Measurements from ENCODE around the gene GLYATL2.

The GLYATL2 gene

DNA sequence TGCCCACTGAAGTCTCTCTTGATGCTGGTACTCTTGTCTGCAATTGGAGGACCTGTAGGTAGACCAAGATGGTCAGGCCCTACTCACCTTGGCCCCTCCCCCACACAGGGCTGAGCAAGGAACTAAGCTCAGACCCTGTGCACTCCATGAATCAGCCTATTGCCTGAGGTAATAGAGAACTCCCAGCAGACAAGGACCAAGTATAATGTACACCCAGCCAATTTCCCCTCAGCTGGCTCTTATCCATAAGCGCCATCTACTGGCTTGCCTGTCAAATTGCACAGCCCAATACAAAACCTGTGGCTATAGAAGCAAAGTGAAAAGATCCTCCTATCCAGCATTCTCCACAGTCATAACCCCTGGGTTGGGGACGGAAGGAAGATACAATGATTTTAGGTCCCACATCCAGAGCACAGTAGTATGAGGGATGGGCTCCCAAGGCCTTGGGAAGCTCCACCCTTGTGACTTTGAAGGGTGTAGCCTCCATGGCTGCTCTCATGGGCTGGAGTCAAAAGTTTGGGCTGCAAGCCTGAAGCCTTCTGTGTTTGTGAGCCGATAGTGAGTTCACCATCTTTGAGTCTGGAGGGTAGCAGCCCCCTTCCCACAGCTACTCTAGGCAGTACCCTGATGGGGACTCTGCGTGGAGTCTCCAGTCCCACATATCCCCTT lies 56.0 kb downstream of the GLYATL2 start:
- TF ChIP-seq CTCF (IDR thresholded peaks at IDR 0.05; ENCODE audit: control extremely low read depth, extremely low read depth, low read depth, missing control alignments), result peak; percentile 87
- DNase-seq (ENCODE audit: extremely low spot score), result peak; percentile 44
- ChIA-PET POLR2A (no interaction called here), CTCF (interaction anchor here (0.7 to 2.5 kb wide), 46 partner anchors 8 to 965 kb away, joined by 3 to 28 read pairs (median 3); partner anchors contain the start of gene GLYATL2)

DNA sequence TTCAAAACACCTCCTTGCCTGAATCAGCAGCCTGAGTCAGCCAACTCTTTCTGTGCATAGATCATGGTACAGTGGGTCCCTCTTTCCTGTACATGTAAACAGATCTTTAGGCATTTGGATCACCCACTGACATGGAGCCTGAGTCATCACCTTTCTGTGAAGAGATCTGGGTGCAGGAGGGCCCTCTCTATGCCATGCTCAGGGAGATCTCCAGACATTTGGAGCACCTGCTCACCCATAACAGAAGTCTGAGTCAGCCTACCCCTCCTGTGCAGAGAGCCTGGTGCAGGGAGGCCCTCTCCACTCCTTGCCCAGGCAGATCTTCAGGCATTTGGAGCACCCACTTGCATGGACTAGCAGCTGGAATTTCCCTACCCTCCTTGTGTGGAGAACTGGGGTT lies 56.6 kb downstream of the GLYATL2 start:
- CTCF ChIA-PET, result interaction anchor here (0.7 to 2.5 kb wide), 34 partner anchors 8 to 966 kb away, joined by 3 to 28 read pairs (median 4); partner anchors contain the start of gene GLYATL2
- no peak for TF ChIP-seq CTCF (IDR thresholded peaks at IDR 0.05; ENCODE audit: control extremely low read depth, extremely low read depth, low read depth, missing control alignments)
- no peak for DNase-seq (ENCODE audit: extremely low spot score)
- POLR2A ChIA-PET, result no interaction called here

GRCh38 chr11:58786693-58787092 lies 57.8 kb downstream of the GLYATL2 start:
- ChIA-PET POLR2A (interaction anchor here (0.5 kb wide), 1 partner anchor 1349 kb away, joined by 4 read pairs; no protein-coding TSS in a partner anchor), CTCF (interaction anchor here (0.8 to 2.5 kb wide), 7 partner anchors 10 to 219 kb away, joined by 3 to 9 read pairs (median 4); no protein-coding TSS in a partner anchor)
- no peak for TF ChIP-seq CTCF (IDR thresholded peaks at IDR 0.05; ENCODE audit: control extremely low read depth, extremely low read depth, low read depth, missing control alignments)
- no peak for DNase-seq (ENCODE audit: extremely low spot score)

- ChIA-PET POLR2A (no interaction called here), CTCF (interaction anchor here (1.4 to 2.5 kb wide), 5 partner anchors 11 to 217 kb away, joined by 4 to 9 read pairs (median 5); no protein-coding TSS in a partner anchor)
- no peak for DNase-seq (ENCODE audit: extremely low spot score)
- no peak for TF ChIP-seq CTCF (IDR thresholded peaks at IDR 0.05; ENCODE audit: control extremely low read depth, extremely low read depth, low read depth, missing control alignments)
Observed at GRCh38 chr11:58784995-58785394, 59.5 kb downstream of the GLYATL2 start.
